Measurements from ENCODE around the gene CMTM4. TPM values are rescaled to one million over a fixed set of nuclear protein-coding genes. Genes with fewer than 3 reads are reported as not detected.

CMTM4 gene
- total and polyA plus RNA-seq, 4 donors = 24.3 to 78.0 (median 32.0) TPM

GRCh38 chr16:66604376-66605176, 92.0 kb downstream of the CMTM4 start, which contains the start of gene CMTM3:
Gene CMTM3, plus strand, starts transcription at chr16:66604704. Its CDS starts 102 bp downstream, at chr16:66604806.
- Histone ChIP-seq H3K27ac (ENCODE audit: low read depth in 1 of 2, low read length in 1 of 2) (peak within 1 kb of the TSS; percentile 80 to 84), H3K36me3 (ENCODE audit: control insufficient read depth in 4 of 4, insufficient read depth in 4 of 4, low read length in 4 of 4) (peaks cover 0 to 13% (median 3%) of the 10 kb centered on the region in 4 donors), H3K4me1 (ENCODE audit: control insufficient read depth in 5 of 5, insufficient read depth in 5 of 5, low read length in 5 of 5) (peaks cover 0 to 21% (median 10%) of the 10 kb centered on the region in 5 donors), H3K9ac (ENCODE audit: insufficient read depth in 1 of 2, low read length in 2 of 2) (peak within 1 kb of the TSS in 1 of 2 donors; percentile 86), H3K27me3 (ENCODE audit: control insufficient read depth in 3 of 3, insufficient read depth in 3 of 3, low read length in 2 of 3) (no peaks in the 10 kb centered on the region), H3K9me3 (ENCODE audit: control insufficient read depth in 4 of 4, insufficient read depth in 3 of 4, low read length in 3 of 4) (no peaks in the 10 kb centered on the region), H3K4me3 (peak within 1 kb of the TSS; percentile 64)
- DNase-seq (peak; percentile 91 to 92 (median 91)), ATAC-seq (ENCODE audit: insufficient read depth, low FRiP score) (peak; percentile 75)
- TF ChIP-seq CTCF (IDR thresholded peaks at IDR 0.05; ENCODE audit: control extremely low read depth, extremely low read depth) = peak; percentile 39
- WGBS, 2 donors = 1% methylated on average over 48 to 96 of the region's 96 CpGs

DNA sequence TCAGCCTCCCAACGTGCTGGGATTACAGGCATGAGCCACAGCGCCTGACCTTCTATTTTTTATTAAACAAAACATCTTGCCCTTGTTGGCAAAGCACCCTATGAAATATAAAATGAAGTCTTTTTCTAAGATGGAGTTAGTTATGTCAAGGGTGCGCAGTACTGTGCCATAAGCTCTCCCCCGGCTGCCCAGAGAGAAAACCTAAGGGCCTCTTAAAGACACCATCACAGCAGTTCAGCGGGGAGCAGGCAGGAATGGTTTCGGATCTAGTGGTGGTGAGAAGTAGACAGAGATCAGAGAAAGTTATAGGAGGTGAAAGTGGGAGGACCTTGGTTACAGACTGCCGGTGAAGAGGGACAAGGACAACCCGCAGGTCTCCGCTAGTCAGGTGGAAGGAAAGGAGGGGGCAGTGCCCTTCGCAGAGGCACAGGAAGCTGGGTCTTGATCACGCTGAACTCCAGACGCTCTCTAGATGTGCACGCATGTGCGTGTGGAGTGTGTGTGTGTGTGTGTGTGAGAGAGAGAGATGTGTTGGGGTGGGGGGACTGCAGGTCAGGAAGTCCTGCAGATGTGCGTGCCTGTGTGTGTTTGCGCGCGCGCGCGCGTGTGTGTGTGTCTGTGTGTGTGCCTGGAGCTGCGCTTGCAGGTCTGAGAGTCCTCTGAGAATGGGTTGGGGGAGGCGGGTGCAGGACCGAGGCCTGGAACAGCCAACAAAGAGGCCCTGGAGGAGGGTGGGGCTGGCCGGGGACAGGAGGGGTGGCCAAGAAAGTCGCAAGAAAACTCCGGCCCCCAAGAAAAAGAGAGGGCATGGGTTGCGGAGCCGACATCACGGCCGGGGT, 92.8 kb downstream of the CMTM4 start:
- peaks cover 0 to 5% (median 0%) of the 10 kb centered on the region in 4 donors for H3K36me3 ChIP-seq (ENCODE audit: control insufficient read depth in 4 of 4, insufficient read depth in 4 of 4, low read length in 4 of 4)
- DNase-seq (peak in 2 of 3 donors; percentile 91 to 93), ATAC-seq (ENCODE audit: insufficient read depth, low FRiP score) (peak; percentile 1)
- H3K4me1 ChIP-seq (ENCODE audit: control insufficient read depth in 5 of 5, insufficient read depth in 5 of 5, low read length in 5 of 5) = peaks cover 0 to 21% (median 9%) of the 10 kb centered on the region in 5 donors
- peak overlapping the region in 1 of 2 donors; percentile 86 for H3K9ac ChIP-seq (ENCODE audit: insufficient read depth in 1 of 2, low read length in 2 of 2)
- H3K27me3 ChIP-seq (ENCODE audit: control insufficient read depth in 3 of 3, insufficient read depth in 3 of 3, low read length in 2 of 3) = no peaks in the 10 kb centered on the region
- peak overlapping the region in 1 of 2 donors; percentile 29 for H3K27ac ChIP-seq (ENCODE audit: low read depth in 1 of 2, low read length in 1 of 2)
- no peaks in the 10 kb centered on the region for H3K9me3 ChIP-seq (ENCODE audit: control insufficient read depth in 4 of 4, insufficient read depth in 3 of 4, low read length in 3 of 4)
- WGBS, 2 donors = 11 to 14% methylated on average over 30 to 32 of the region's 32 CpGs
- H3K4me3 ChIP-seq = peak overlapping the region; percentile 17
- no peak for TF ChIP-seq CTCF (IDR thresholded peaks at IDR 0.05; ENCODE audit: control extremely low read depth, extremely low read depth)

DNA sequence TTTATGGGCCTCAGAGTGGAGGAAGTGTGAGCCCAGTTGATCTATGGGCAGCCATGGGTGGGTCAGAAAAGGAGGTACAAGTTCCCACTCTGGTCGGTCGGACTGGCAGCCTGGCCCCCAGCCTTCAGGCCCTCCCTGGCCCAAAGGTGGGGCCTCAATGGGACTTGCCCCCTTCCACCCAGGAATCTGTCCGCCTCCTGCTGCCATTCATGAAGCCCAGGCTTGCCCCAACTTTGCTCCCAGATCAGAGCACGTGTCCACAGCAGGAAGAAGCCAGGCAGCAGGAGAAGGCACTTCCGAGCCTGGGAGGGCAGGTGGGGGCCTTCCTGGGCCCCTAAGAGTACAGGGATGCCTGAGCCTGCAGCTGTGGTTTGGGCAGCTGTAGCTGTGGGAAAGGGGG, 95.1 kb downstream of the CMTM4 start:
- H3K4me1 ChIP-seq (ENCODE audit: control insufficient read depth in 5 of 5, insufficient read depth in 5 of 5, low read length in 5 of 5) = peaks cover 0 to 16% (median 7%) of the 10 kb centered on the region in 5 donors
- no peak overlapping the region for H3K27ac ChIP-seq (ENCODE audit: low read depth in 1 of 2, low read length in 1 of 2)
- WGBS, 2 donors = 94 to 96% methylated on average over 5 of the region's 5 CpGs
- no peak overlapping the region for H3K4me3 ChIP-seq
- no peaks in the 10 kb centered on the region for H3K36me3 ChIP-seq (ENCODE audit: control insufficient read depth in 4 of 4, insufficient read depth in 4 of 4, low read length in 4 of 4)
- no peak for DNase-seq
- H3K27me3 ChIP-seq (ENCODE audit: control insufficient read depth in 3 of 3, insufficient read depth in 3 of 3, low read length in 2 of 3) = no peaks in the 10 kb centered on the region
- H3K9me3 ChIP-seq (ENCODE audit: control insufficient read depth in 4 of 4, insufficient read depth in 3 of 4, low read length in 3 of 4) = no peaks in the 10 kb centered on the region
- no peak for TF ChIP-seq CTCF (IDR thresholded peaks at IDR 0.05; ENCODE audit: control extremely low read depth, extremely low read depth)
- ATAC-seq (ENCODE audit: insufficient read depth, low FRiP score) = no peak
- no peak overlapping the region for H3K9ac ChIP-seq (ENCODE audit: insufficient read depth in 1 of 2, low read length in 2 of 2)

Data from lung (tissue), 12 donors.